Cardiac fibroblast (primary cell): ENCODE data around the gene IGFLR1.
"Not testable (repeated sequence)": the region's sequence is repeated elsewhere in the genome, so short reads cannot be mapped to it uniquely, and the experiment has no call there.

Experiments
- DNase-seq, 2 donors: peaks; one replicate each; pipeline versions ENCODE4 v3.0.0 to v3.0.0-alpha.2; 2010; ENCODE audit warnings: low read depth in 2 of 2
- H3K4me3 ChIP-seq, 2 donors: replicated peaks in 1 of 2; 1 replicate in 1 of 2; 2 replicates in 1 of 2; pipeline ENCODE4 v1.5.1; 2011; ENCODE audit warnings: low read depth in 2 of 2, low read length in 2 of 2, mild to moderate bottlenecking in 2 of 2, moderate library complexity in 1 of 2
- TF ChIP-seq, protein P1 (sequence below): IDR thresholded peaks from one replicate; pipeline ENCODE4 v1.5.1; 2011; ENCODE audit warnings: low read depth, mild to moderate bottlenecking, low read length, inconsistent platforms

IGFLR1 gene

GRCh38 chr19:35696835-35697234 is 45.4 kb downstream of the IGFLR1 start:
- TF ChIP-seq, protein P1, sequence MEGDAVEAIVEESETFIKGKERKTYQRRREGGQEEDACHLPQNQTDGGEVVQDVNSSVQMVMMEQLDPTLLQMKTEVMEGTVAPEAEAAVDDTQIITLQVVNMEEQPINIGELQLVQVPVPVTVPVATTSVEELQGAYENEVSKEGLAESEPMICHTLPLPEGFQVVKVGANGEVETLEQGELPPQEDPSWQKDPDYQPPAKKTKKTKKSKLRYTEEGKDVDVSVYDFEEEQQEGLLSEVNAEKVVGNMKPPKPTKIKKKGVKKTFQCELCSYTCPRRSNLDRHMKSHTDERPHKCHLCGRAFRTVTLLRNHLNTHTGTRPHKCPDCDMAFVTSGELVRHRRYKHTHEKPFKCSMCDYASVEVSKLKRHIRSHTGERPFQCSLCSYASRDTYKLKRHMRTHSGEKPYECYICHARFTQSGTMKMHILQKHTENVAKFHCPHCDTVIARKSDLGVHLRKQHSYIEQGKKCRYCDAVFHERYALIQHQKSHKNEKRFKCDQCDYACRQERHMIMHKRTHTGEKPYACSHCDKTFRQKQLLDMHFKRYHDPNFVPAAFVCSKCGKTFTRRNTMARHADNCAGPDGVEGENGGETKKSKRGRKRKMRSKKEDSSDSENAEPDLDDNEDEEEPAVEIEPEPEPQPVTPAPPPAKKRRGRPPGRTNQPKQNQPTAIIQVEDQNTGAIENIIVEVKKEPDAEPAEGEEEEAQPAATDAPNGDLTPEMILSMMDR: no peak
- H3K4me3 ChIP-seq: no peak overlapping the region
- no peak for DNase-seq

DNA sequence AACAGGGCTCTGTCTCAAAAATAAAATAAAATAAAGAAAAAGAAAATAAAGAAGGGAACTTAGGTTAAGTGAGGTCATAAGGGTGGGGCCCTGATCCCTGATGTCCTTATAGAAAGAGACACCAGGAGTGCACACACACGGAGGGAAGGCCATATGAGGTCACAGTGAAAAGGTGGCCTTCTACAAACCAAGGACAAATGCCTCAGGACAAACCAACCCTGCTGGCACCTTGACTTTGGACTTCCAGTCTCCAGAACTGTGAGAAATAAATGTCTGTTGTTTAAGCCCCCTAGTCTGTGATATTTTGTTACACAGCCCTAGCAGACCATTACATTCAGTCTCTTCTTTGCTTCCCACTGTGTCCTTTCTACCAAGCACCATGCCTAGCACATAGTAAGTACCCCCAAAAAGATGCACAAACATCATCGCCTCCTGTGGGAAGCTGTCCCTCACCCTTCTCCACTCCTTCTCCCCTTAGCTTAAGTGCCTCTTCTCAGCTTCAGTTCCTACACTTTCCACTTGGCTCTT is 46.3 kb downstream of the IGFLR1 start:
- TF ChIP-seq, protein P1: no peak

GRCh38 chr19:35693835-35694599 is 48.2 kb downstream of the IGFLR1 start:
- DNase-seq: peak; percentile 87 to 90
- TF ChIP-seq, protein P1: peak; percentile 99
- no peak overlapping the region for H3K4me3 ChIP-seq

More for the DNA sequence above, 46.3 kb downstream of the IGFLR1 start:
- no peak overlapping the region for H3K4me3 ChIP-seq
- no peak for DNase-seq

DNA sequence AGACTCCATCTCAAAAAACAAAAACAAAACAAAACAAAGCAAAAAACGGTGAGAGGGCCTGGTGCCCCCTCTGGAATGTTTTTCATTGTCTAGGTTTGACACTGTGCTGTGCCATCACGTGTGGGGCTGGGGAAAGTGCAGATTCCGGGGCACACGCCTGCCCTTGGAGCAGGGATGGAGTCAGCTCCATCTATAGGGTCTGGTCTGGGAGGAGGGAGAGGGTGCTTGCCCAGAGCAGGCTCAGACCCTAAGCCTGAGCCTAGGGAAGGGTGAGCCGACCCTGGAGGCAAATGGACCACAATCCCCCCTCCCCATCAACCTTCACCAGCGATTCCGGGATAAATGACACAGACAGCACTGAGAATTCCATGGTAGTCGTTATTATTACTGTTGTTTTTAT is 48.8 kb downstream of the IGFLR1 start:
- H3K4me3 ChIP-seq: no peak overlapping the region
- TF ChIP-seq, protein P1: no peak
- no peak for DNase-seq

- TF ChIP-seq, protein P1: no peak
- no peak overlapping the region for H3K4me3 ChIP-seq
- no peak for DNase-seq
Measured at GRCh38 chr19:35692010-35692409, 50.2 kb downstream of the IGFLR1 start.

DNA sequence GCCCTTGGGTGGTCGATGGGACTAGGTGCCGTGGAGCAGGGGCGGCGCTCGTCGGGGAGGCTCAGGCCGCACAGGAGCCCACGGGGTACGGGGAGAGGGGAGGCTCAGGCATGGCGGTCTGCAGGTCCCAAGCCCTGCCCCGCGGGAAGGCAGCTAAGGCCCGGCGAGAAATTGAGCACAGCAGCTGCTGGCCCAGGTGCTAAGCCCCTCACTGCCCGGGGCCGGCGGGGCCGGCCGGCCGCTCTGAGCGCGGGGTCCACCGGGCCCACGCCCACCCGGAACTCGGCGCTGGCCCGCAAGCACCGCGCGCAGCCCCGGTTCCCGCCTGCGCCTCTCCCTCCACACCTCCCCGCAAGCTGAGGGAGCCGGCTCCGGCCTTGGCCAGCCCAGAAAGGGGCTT is 51.1 kb downstream of the IGFLR1 start:
- DNase-seq, H3K4me3 ChIP-seq: not testable (repeated sequence)

DNA sequence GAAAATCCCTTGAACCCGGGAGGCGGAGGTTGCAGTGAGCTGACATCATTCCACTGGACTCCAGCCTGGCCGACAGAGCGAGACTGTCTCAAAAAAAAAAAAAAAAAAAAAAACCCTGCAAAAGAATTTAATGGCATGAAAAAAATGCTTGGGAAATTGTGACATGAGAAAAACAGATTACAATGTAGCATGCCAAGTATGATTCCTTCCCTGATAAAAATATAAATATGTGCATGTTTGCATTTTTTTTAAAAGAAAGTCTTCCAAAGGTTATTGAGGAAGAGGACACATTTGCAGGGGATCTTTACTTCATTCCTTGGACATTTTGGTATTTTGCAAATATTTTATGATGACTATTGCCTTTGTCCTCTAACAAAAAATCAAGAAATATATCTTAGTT is 52.4 kb downstream of the IGFLR1 start:
- TF ChIP-seq, protein P1: no peak
- H3K4me3 ChIP-seq: no peak overlapping the region

More for the DNA sequence above, 52.4 kb downstream of the IGFLR1 start:
- peak in 1 of 2 donors; percentile 8 for DNase-seq
